Stimulated activated CD4-positive, alpha-beta T cell treated with anti-CD3 and anti-CD28 coated beads, Interleukin-1b, Interleukin-23, amount 100 ng/mL, for 24 hours (primary cell): ENCODE data around the gene APBA2.

Source experiments
- DNase-seq, 4 experiments: peaks; one replicate each; pipeline ENCODE4 v3.0.0-alpha.2; 2020; ENCODE audit warnings: low read depth in 4 of 4, low spot score in 1 of 4

The APBA2 gene

DNA sequence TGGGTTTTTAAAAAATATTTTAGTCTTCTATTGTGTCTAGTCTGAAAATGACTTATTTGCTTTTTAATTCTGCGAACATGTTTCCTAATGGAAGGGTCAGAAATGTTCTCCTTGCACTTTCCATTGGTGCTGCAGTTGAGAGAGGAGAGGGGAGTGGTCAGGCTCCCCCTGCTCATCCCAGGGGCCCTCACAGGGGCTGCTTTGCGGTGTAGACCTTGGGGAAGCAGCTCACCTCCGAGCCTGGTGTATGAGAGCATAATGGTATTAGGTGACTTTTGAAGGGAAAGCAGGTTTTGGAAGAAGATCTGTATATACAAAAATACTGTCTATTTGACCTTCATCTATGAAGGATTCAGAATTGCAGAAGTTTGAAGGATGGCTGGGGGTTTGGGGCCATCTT, 28.3 kb downstream of the APBA2 start:
- no peak for DNase-seq

- DNase-seq, result no peak
Measured at GRCh38 chr15:28914483-28915023, 28.8 kb downstream of the APBA2 start.

GRCh38 chr15:28915041-28915810, 29.5 kb downstream of the APBA2 start:
- no peak for DNase-seq

DNA sequence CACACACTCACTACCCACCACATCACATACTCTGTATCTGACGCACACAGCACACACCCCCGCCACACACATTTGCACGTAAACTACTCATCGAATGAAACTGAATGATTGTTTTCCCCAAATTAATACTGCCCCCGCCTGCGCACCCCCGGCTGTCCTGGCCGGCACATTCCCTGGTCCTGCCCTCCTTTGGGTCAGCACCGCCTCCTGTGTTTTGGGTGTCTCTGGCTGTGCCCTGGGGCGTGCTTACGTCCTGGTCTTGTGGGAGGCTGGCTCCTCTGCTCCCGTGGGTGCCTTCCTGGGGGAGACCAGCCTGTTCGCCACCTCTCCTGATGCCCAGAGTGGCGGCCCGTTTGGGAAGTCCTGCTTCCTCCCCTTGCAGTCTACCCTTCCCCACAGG, 30.2 kb downstream of the APBA2 start:
- no peak for DNase-seq

- DNase-seq, result no peak
Measured at GRCh38 chr15:28917791-28918140, 32.0 kb downstream of the APBA2 start.

GRCh38 chr15:28918141-28918983, 32.6 kb downstream of the APBA2 start:
- no peak for DNase-seq

DNA sequence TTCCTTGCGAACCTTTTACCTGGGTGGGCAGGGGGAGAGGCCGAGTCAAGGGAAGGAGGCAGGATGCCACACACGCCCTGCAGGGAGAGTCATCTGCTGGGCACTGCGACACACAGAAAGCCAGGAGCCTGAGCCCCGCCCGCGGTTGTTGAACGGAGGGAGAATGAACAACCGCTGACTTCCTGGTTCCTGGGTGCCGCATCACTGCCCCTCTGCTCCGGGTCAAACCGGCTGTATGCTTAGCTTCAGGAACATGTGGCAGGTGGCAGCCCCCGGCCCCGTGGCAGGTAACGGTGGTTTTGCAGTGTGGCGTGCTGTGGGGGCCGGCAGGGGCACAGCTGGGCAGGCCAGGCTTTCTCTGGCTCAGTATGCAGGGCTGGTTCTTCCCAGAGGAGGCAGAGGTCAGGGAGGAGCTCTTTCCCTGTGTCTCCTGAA, 33.4 kb downstream of the APBA2 start:
- DNase-seq, result peak in 3 of 4 experiments; percentile 18 to 22 (median 18)

DNA sequence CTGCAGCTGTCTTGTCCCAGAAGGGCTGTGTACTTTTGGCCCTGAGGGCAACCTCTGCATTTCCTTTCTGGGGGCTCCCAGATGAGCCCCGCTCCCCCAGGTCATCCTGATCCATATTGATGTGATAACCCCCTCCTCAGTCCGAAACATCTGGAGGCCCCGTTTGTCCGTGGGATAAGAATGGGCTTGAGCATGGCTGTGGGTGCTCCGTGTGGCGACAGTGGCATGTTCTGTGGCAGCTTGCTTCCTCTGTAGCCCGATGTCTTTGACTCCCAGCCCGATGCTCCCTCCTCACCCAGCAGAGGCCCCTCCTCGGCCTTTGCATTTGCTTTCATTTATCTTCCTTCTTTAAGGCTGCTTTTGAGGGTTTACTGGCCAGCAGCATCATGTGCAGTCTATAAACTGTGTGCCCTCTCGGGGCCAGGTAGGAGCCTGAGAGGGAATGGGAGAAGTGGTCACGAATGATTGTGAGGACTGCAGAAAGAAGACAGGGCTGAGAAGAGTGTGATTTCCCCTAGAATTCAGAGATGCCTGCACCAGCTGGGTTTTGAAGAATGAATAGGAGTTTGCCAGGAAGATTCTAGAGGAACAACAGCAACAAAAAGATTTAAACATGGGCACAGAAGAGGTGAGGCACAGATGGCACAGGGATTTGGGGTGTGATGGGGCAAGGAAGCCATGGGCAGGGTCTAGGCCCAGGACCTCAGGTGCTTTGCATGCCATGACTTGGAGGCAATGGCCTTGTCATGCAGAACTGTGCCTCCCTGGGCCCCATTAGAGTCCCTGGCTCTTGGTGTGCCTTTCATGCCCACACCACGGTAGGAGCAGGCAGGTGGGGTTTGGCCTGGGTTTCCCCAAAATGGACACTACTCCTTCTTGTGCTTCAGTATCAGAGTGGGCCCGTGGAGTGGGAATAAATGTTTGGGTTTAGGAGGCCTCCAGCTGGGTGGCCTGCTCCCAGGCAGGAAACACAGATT, 34.2 kb downstream of the APBA2 start:
- no peak for DNase-seq

DNA sequence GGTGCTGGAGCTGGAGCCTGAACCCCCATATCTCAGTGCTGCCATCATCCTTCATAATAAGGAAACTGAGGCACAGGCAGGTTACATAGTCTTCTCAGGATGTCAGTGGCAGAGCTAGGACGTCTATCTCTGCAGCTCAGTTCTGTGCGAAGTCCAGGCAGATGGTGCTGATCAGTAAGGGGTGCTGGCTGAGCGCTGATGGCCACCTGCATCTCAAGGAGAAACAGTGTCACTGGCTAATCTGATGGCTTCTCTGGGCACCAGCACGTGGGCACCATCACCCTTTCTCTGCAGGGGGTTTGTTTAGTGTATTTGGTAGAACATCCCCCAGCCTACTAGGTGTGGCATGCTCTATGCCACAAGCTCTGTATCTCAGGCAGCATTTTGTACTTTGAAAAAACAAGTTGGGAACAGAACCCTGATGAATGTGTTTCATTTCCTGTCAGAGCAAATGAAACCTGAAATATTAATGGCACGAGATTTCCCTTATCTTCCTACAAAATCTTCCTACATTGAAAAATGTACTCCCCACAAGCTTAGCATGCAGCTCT, 35.1 kb downstream of the APBA2 start:
- no peak for DNase-seq

- DNase-seq, result no peak
Measured at GRCh38 chr15:28921336-28921735, 35.6 kb downstream of the APBA2 start.

GRCh38 chr15:28921919-28922706, 36.3 kb downstream of the APBA2 start:
- no peak for DNase-seq

DNA sequence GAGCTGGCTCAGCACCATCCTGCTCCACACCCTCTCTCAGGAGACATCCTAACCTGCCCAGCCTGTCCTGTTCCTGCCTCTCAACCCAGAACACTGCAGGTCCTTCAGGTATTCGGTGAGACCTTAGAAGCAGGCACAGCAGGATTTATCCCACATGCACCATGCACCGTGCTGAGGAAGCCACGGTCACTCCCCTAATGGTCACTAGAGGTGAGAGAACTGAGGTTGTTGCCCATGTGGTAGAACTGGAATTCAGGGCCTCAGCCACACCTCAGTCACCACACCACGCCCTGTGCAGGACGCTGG, 36.9 kb downstream of the APBA2 start:
- no peak for DNase-seq

DNA sequence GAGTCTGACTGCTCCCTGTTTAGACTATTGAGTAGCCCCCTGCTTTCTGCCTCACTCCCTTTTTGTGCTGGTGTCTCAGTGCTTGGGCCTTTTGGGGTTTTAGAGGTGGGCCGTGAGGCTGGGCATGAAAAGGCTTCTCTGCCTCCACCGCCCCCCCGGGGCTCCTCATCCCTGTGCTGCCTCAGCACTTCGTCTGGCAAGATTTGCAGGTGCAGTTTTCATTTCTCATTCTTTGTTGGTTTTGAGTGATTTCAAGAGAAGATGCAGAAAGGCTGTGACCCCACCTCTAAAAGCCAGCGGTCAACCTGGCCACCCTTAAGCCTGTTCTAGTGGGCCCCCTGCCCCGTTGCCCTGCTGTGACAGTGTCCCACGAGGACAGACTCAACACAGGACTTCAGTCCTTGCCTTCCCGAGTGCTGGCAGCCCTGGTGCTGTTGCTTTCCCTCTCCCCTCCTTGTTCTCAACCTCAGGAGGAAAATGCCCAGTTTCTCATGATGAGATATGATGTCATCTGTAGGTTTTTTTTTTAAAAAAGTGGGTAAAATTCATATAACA, 38.0 kb downstream of the APBA2 start:
- no peak for DNase-seq

- DNase-seq, result no peak
Measured at GRCh38 chr15:28927043-28927442, 41.3 kb downstream of the APBA2 start.

DNA sequence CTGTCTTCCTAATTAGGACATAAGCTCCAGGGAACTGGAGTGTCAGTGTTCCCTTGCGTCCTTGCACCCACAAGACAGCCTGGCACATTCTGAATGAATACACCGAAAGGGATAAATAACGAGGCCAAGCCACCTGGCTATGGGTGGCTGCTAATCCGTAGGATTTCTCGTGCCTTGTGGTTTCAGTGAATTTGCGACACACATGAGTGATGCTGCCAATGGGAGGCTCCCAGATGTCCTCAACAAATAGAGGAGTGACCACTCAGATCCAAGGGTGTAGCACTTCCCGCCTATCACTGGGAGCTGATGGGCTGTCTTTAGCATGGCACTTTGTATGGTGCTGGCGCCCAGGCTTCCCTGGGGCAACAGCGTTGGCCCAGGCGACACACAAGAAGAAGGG, 43.4 kb downstream of the APBA2 start:
- DNase-seq, result no peak

- DNase-seq, result no peak
Measured at GRCh38 chr15:28930011-28930410, 44.2 kb downstream of the APBA2 start.

DNA sequence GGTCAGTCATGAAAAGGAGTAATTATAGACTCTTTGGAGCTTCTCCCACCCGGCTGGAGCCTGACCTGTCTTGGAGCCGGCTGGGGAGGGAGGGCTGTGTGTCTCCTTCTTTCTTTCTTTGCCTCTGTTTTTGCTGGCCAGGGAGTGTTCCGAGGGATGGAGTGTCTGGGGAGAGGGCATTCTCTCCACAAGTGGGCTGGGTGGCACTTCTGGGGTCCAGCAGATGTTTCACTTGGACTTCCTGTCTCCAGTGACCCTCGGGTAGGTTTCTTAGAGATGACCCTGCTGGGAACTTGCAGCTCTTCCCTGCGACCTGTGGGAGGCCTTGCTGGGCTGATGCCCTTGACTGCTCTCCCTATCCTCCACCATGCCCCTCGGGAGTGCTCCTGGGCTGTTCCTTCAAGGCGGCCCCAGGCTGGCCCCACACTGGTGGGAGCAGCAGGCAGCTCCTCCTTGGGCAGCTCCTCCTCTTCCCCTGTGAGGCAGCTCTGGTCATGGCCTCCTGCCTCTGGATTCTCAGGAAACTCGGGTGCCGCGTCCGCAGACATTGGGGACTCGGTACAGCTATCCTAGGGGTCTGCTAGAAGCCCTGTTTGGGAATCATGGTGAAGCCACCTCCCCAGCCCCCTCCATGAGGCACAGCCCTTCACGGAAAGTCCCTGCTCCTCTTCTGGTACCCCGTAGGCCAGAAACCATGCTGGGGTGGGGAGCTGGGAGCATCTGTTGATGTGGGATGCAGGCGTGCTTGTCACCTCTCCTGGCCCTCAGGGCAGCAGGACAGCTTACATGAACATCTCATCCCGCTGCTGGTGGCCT, 44.9 kb downstream of the APBA2 start:
- DNase-seq, result no peak

GRCh38 chr15:28931828-28932227, 46.1 kb downstream of the APBA2 start:
- no peak for DNase-seq

GRCh38 chr15:28932361-28932760, 46.6 kb downstream of the APBA2 start:
- DNase-seq, result no peak
